PFSK-1 (cell line): ENCODE measurements around the gene SHLD1.

ENCODE experiments used
- POLR2AphosphoS5 ChIP-seq: IDR thresholded peaks from 2 replicates; pipeline ENCODE4 v1.6.1; 2012; ENCODE audit warnings: low read depth, mild to moderate bottlenecking, control low read depth, low read length, moderate library complexity
- SIN3A ChIP-seq: IDR thresholded peaks from 2 replicates; pipeline ENCODE4 v1.6.1; 2012; ENCODE audit warnings: mild to moderate bottlenecking, low read length, moderate library complexity, borderline replicate concordance; ENCODE audit not compliant: insufficient read depth
- TAF1 ChIP-seq: IDR thresholded peaks from 2 replicates; pipeline ENCODE4 v1.6.1; 2012; ENCODE audit warnings: low read length, control low read depth, borderline replicate concordance; ENCODE audit not compliant: insufficient read depth

GRCh38 chr20:5786930-5787795 lies 37.0 kb downstream of the SHLD1 start:
- no peak for TF ChIP-seq SIN3A
- TF ChIP-seq POLR2AphosphoS5 = no peak
- TF ChIP-seq TAF1 = no peak
